Glomerular visceral epithelial cell (primary cell): ENCODE measurements around the gene TMEM132D.
"Not testable (repeated sequence)": the region's sequence is repeated elsewhere in the genome, so short reads cannot be mapped to it uniquely, and the experiment has no call there.

Experiments used
- DNase-seq: peaks from one replicate; pipeline ENCODE4 v3.0.0-alpha.2; 2016; ENCODE audit errors: extremely low spot score

Gene TMEM132D

GRCh38 chr12:129245769-129246168 lies 658.1 kb downstream of the TMEM132D start:
- DNase-seq = no peak

GRCh38 chr12:129241852-129242251 lies 662.0 kb downstream of the TMEM132D start:
- DNase-seq = no peak

GRCh38 chr12:129237881-129238280 lies 665.9 kb downstream of the TMEM132D start:
- DNase-seq = no peak

DNA sequence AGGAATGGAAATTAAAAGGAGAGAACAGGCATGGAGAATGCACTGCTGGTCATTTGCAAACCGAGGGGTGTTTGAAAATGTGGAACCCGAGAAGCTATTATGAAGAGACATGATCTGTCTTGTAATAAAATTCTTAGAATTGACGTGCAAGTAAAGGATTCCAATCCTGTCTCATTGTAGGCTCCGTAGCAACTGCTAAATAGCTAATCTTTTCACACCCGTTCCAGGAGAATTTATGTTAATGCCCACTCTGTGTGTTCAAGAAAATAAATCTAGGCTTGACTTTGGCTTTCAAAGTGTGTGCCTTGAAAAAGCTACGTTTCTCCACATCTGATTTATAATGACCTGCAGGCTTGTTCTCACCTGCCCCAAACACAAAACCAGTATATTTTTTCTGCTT lies 669.6 kb downstream of the TMEM132D start:
- DNase-seq = no peak

DNA sequence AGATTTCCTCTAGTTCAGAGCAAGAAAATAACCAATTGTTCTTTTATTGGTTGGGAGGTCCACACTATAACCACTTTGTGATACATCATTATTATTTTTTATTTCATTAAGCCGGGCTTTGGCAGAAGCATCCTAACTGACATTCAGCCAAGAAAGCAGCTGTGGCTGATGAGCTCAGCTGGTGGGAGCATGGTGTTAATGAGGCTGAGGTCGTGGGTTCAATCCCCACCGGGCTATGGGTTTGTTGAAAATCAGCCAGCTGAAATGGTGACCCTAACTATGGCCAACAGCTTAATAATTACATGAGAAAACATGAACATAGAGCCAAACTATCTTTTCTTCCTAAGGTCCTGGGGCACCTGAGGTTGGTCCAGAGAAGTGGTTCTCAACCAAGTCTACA lies 672.3 kb downstream of the TMEM132D start:
- no peak for DNase-seq

DNA sequence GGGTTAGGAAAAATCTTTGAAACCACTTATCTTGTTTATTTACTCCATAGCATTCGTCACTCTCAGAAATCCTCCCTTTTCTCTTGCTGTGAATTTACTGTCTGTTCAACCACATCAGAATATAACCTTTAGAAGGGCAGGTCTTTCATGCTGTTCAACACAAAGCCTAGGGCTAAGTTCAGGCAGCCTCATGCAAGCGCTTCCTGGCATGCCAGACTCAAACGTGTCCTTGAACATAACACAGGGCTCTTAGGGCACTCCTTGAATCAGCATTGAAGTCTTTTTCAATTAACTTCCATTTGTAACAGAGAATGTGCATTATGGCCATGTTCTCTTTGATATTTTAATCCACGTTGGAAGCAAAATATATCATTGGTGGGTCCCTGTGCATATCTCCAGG lies 672.8 kb downstream of the TMEM132D start:
- no peak for DNase-seq

DNA sequence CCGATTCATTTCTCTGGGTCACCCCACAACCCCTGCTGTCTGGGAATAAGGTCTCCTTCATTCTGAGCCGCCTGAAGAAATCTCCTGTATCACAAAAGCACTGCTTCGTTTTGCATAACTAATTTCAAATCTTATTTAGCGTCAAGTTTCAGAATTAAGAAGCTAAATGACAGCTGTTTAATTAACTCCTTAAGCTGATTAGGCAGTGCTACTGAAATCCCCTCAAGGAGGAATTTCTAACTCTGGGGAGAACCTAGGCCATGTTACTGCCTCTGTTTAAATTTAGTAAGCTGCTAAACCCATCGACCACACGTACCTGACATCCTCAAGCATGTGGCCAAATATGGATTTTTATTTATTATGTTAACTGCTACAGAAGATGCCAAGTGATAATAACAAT lies 677.0 kb downstream of the TMEM132D start:
- no peak for DNase-seq

DNA sequence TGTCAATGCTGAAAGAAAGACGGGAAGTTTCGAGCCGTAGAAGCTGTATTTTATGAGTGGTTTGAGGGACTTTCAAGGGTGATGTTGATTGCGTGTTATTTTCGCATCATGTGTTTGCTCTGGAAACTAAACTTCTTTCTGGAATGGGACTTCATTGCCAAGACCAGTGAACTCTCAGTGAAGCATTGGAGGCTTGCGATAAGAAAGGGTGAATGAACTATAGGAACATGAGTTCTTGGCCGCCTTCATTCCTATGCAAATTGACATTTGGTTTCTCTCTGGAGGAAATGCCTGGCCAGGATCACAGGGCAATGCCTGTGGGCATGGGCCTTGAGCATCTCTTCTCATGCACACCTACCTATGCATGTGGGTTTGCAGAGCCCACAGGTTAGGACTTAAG lies 677.8 kb downstream of the TMEM132D start:
- no peak for DNase-seq

GRCh38 chr12:129215556-129215955 lies 688.3 kb downstream of the TMEM132D start:
- DNase-seq = no peak

DNA sequence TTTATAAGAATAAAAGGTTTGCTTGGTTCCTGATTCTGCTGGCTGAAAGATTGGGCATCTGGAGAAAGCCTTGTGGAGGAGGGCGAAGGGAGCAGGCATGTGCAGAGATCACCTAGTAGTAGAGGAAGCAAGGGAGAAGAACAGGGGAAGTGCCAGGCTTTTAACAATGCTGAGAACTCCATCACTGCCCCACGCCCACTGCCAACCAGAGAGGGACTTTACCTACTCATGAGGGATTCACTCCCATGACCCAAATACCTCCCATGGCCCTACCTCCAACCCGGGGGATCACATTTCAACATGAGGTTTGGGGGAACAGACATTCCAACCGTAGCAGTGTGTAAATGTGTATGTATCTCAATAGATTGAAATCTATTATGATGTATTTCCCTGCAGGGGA lies 690.3 kb downstream of the TMEM132D start:
- no peak for DNase-seq

- DNase-seq = no peak
These were observed 691.8 kb downstream of the TMEM132D start for GRCh38 chr12:129211862-129212630.

DNA sequence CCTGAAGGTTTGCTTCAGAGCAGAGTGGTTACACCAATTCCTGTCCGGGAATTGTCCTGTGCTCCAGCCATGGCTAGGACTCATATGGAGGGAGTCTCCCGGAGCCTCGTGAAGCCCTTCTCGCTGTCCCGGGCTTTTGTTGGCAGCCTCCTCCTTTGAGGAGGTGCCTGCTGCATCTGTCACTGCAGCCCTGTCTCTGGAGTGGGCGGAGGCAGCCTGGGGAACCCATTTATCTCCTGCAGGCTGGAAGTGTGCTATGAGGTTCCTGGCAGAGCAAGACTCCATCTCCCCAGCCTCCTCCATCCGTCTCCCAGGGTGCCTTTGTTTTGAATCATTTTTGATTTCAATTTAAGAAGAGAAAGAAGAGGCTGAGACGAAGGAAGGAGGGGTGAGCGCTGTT lies 695.3 kb downstream of the TMEM132D start:
- DNase-seq = no peak

DNA sequence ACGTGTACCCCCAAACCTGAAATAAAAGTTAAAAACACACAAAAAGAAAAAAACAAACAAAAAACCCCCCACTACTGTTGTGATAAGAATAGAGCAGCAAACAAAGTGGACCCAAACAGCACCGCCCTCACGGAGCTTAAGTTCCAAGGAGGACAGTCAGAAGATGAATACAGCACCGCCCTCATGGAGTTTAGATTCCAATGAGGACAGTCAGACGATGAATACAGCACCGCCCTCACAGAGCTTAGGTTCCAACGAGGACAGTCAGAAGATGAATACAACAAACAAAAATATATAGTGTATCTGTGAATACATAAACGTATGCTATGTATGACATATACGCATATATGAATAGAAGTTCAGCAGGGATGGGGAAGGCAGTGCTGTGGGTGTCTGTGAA lies 696.7 kb downstream of the TMEM132D start:
- DNase-seq = no peak

DNA sequence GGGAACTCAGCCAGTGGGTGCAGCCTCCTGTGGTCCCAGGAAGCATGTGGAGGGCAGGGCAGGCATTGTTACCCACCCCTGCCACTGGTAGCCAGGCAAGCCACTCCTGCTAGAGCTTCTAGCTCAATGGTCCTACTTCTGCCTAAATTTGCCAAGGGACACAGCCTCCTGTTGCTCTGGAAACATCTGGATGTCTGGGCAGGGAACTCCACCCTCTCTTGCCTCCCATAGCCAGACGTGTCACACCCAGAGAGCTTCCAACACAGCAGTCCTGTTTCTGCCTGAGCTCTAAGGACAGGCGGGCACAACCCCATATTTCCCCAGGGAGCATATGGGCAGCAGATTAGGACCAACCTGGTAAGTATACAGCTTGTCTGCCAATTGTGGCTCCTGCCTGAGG lies 700.4 kb downstream of the TMEM132D start:
- DNase-seq = no peak

DNA sequence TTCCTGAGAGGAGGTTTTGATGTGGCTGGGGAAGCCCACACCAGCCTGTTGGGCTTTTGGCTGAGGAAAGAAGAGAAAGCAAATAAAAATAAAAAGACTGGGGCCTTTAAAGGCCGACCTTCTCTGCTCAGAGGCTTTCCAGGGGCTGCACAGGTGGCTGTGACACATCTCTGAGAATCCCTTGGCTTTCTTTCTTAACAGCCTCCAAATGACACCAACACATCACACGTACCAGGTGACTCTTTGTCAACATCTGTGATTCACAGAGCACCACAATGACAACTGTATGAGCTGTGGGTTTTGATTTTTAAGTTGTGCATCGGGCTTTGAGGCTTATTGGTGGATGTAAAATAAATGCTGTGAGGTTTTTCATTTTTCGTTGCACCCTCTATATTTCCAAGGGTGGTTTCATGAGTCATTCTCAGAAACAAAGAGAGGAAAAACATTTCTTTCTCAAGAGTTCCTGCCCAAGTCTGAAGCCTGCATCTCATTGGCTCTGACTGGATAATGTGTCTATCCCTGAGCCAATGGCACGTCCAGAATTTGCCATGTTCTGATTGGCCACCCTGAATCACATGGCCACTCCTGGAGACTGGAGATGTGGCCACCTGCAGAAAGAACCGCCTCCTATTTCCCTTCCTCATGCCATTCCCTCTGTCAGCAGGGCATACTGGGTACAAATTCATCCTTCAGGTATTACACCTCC lies 701.6 kb downstream of the TMEM132D start:
- no peak for DNase-seq

GRCh38 chr12:129201029-129201428 lies 702.8 kb downstream of the TMEM132D start:
- DNase-seq = no peak

DNA sequence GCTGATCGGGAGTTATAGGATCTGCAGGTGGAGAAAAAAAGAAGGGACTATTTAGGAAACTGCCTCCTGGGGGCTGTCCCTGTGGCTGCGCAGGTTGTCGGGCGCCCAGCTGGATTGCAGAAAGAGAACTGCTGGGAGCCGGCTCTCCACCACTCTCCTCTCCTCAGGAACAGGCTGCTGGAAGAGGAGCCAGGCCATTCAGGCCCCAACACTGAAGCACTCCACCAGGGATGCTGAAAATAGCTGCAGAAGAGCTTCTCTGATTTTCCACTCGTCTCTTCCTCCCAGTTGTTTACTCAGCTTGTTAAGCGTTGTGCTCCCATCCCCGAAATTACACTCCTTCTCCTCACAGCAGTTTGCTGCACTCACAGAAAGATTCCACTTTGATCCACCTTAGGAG lies 703.2 kb downstream of the TMEM132D start:
- no peak for DNase-seq

DNA sequence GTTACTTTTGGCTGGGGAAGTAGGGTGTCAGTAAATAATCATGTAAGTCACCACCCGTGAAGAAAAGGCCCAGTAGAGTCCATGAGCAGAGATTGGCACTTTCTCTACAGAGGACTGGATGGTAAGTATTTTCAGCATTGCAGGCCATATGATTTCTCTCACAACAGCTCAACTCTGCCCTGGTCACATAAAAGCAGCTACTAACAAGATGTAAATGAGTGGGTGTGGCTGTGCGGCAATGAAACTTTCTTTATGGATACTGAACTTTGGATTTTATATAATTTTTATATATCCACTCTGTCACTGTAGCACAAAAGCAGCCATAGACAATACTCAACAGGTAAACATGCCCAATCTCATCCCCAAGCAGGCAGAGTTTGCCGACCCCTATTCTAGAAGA lies 706.9 kb downstream of the TMEM132D start:
- DNase-seq = no peak

GRCh38 chr12:129195081-129195480 lies 708.7 kb downstream of the TMEM132D start:
- DNase-seq = no peak

DNA sequence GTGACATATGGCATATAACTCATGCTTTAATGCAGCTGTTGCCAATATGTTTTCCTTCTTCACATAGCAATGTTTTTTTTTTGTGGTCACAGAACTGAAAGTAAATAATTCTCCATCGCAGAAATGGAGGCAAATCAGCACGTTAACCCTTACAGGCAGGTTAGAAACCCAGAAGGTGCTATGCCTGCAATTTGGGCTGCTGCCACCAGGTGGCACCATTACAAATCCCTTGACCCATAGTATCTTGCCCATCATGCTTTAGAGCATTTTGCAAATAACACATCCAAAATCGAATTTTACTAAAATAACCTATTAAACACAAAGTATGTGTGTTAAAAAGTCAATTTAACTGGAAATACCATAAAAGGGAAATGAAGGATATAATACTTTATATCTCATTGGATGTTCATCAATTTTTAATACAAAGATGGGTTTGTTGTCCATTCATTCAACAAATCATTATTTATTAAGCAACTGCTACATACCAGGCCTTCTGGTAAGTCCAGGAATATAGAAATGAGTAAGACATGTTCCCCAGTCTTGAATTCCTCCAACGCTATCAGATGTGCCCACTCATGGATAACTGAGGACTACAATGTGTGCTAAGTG lies 710.5 kb downstream of the TMEM132D start:
- no peak for DNase-seq

DNA sequence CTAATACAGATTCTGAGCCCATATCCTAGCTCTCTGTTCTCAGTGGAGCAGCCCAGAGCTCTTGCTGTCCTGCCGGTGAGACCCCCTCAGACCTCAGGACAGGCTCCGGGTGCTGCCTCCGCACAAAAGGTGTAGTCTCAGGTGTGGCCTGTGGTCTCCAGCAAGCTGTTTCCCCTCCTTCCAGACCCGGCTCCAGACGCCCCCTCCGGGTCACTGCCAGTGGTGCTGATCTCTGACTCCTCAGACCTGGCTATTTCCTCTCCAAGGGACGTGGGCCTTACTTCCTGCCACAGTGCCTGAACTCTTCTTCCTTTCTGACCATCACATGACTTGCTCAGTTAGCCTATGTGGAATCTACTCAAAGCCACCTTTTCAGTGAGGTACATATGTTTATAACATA lies 713.0 kb downstream of the TMEM132D start:
- DNase-seq = no peak

- DNase-seq = not testable (repeated sequence)
These were observed 713.9 kb downstream of the TMEM132D start for GRCh38 chr12:129189879-129190278.

- DNase-seq = no peak
These were observed 716.9 kb downstream of the TMEM132D start for GRCh38 chr12:129186952-129187351.
